Fibroblast of mammary gland (primary cell): ENCODE data around the gene KLHL9.

Source experiments
- DNase-seq: peaks from one replicate; pipeline ENCODE4 v3.0.0-alpha.2; 2010; ENCODE audit warnings: low read depth
- H3K4me3 ChIP-seq: 2 replicates; pipeline ENCODE4 v1.5.1; 2011; ENCODE audit warnings: low read depth, mild to moderate bottlenecking, low read length, moderate library complexity; ENCODE audit not compliant: control insufficient read depth
- CTCF ChIP-seq: conservative IDR thresholded peaks from 2 replicates; pipeline ENCODE4 v1.5.1; 2011; ENCODE audit warnings: low read depth, low read length, inconsistent platforms; ENCODE audit not compliant: control insufficient read depth, insufficient read depth

Gene KLHL9

GRCh38 chr9:21331676-21332402, 3.4 kb downstream of the KLHL9 start:
- no peak for TF ChIP-seq CTCF
- DNase-seq = no peak
- peak overlapping the region; percentile 14 for H3K4me3 ChIP-seq

- DNase-seq = peak; percentile 59
- TF ChIP-seq CTCF = peak; percentile 75
- H3K4me3 ChIP-seq = no peak overlapping the region
These were observed 8.6 kb downstream of the KLHL9 start for GRCh38 chr9:21326526-21327139.

GRCh38 chr9:21324047-21324446, 11.2 kb downstream of the KLHL9 start:
- H3K4me3 ChIP-seq = no peak overlapping the region
- TF ChIP-seq CTCF = no peak
- no peak for DNase-seq

- H3K4me3 ChIP-seq = no peak overlapping the region
- TF ChIP-seq CTCF = no peak
- DNase-seq = no peak
These were observed 12.2 kb downstream of the KLHL9 start for GRCh38 chr9:21322911-21323461.

- H3K4me3 ChIP-seq = no peak overlapping the region
- TF ChIP-seq CTCF = no peak
- no peak for DNase-seq
These were observed 14.7 kb downstream of the KLHL9 start for GRCh38 chr9:21320465-21320864.

- peak; percentile 75 for TF ChIP-seq CTCF
- DNase-seq = peak; percentile 55
- H3K4me3 ChIP-seq = no peak overlapping the region
These were observed 17.0 kb downstream of the KLHL9 start for GRCh38 chr9:21317956-21318923.
